ENCODE measurements around the gene STK39.

STK39 gene

GRCh38 chr2:168166902-168167510, 80.4 kb downstream of the STK39 start:
- peaks cover 6% of the 10 kb centered on the region; the same call in 1 of the 2 replicates for H3K36me3 ChIP-seq (ENCODE audit: insufficient read depth, low read length)
- H3K9me3 ChIP-seq (ENCODE audit: insufficient read depth, low read length, severe bottlenecking), result no peaks in the 10 kb centered on the region
- peaks cover 8% of the 10 kb centered on the region for H4K20me1 ChIP-seq (ENCODE audit: insufficient read depth, low read length)
- H3K27me3 ChIP-seq (ENCODE audit: insufficient read depth, low read length, poor library complexity), result no peaks in the 10 kb centered on the region
- H2AFZ ChIP-seq (ENCODE audit: low read depth, low read length), result no peak overlapping the region
- TF ChIP-seq EZH2 (IDR thresholded peaks at IDR 0.05; ENCODE audit: borderline replicate concordance, low read depth, low read length, severe bottlenecking), result no peak
- no peak for TF ChIP-seq CTCF (IDR thresholded peaks at IDR 0.05; ENCODE audit: borderline replicate concordance, extremely low read depth, low read length, poor library complexity, severe bottlenecking)
- DNase-seq (no peak), ATAC-seq (ENCODE audit: insufficient read depth, low read depth) (no peak)
- H3K4me1 ChIP-seq (ENCODE audit: insufficient read depth, low read length), result no peaks in the 10 kb centered on the region
- no peak overlapping the region for H3K9ac ChIP-seq (ENCODE audit: low read depth, low read length)
- H3K4me2 ChIP-seq (ENCODE audit: insufficient read depth, low read length), result no peak overlapping the region
- H3K79me2 ChIP-seq (ENCODE audit: insufficient read depth, low read length), result no peaks in the 10 kb centered on the region
- no peak overlapping the region for H3K4me3 ChIP-seq (ENCODE audit: low read depth in 1 of 2, low read length in 2 of 2)
- no peak overlapping the region for H3K27ac ChIP-seq (ENCODE audit: low read length)

- ATAC-seq (ENCODE audit: insufficient read depth, low read depth), result no peak
- no peak for DNase-seq
- H3K4me1 ChIP-seq (ENCODE audit: insufficient read depth, low read length), result no peaks in the 10 kb centered on the region
- H3K27ac ChIP-seq (ENCODE audit: low read length), result no peak overlapping the region
- H3K4me3 ChIP-seq (ENCODE audit: low read depth in 1 of 2, low read length in 2 of 2), result no peak overlapping the region
- H3K27me3 ChIP-seq (ENCODE audit: insufficient read depth, low read length, poor library complexity), result no peaks in the 10 kb centered on the region
- H3K4me2 ChIP-seq (ENCODE audit: insufficient read depth, low read length), result no peak overlapping the region
- peaks cover 8% of the 10 kb centered on the region for H4K20me1 ChIP-seq (ENCODE audit: insufficient read depth, low read length)
- no peak overlapping the region for H3K9ac ChIP-seq (ENCODE audit: low read depth, low read length)
- no peaks in the 10 kb centered on the region for H3K79me2 ChIP-seq (ENCODE audit: insufficient read depth, low read length)
- H2AFZ ChIP-seq (ENCODE audit: low read depth, low read length), result no peak overlapping the region
- peaks cover 6% of the 10 kb centered on the region; the same call in 1 of the 2 replicates for H3K36me3 ChIP-seq (ENCODE audit: insufficient read depth, low read length)
- TF ChIP-seq EZH2 (IDR thresholded peaks at IDR 0.05; ENCODE audit: borderline replicate concordance, low read depth, low read length, severe bottlenecking), result no peak
- TF ChIP-seq CTCF (IDR thresholded peaks at IDR 0.05; ENCODE audit: borderline replicate concordance, extremely low read depth, low read length, poor library complexity, severe bottlenecking), result no peak
- H3K9me3 ChIP-seq (ENCODE audit: insufficient read depth, low read length, severe bottlenecking), result no peaks in the 10 kb centered on the region
These were observed 81.2 kb downstream of the STK39 start for GRCh38 chr2:168165985-168166901.

- no peak overlapping the region for H3K9ac ChIP-seq (ENCODE audit: low read depth, low read length)
- no peak overlapping the region for H3K4me2 ChIP-seq (ENCODE audit: insufficient read depth, low read length)
- H3K9me3 ChIP-seq (ENCODE audit: insufficient read depth, low read length, severe bottlenecking), result no peaks in the 10 kb centered on the region
- no peak overlapping the region for H3K27ac ChIP-seq (ENCODE audit: low read length)
- no peak for ATAC-seq (ENCODE audit: insufficient read depth, low read depth)
- H3K4me3 ChIP-seq (ENCODE audit: low read depth in 1 of 2, low read length in 2 of 2), result no peak overlapping the region
- no peaks in the 10 kb centered on the region for H3K79me2 ChIP-seq (ENCODE audit: insufficient read depth, low read length)
- DNase-seq, result no peak
- no peak overlapping the region for H2AFZ ChIP-seq (ENCODE audit: low read depth, low read length)
- peaks cover 5% of the 10 kb centered on the region for H4K20me1 ChIP-seq (ENCODE audit: insufficient read depth, low read length)
- no peaks in the 10 kb centered on the region for H3K4me1 ChIP-seq (ENCODE audit: insufficient read depth, low read length)
- no peak for TF ChIP-seq EZH2 (IDR thresholded peaks at IDR 0.05; ENCODE audit: borderline replicate concordance, low read depth, low read length, severe bottlenecking)
- TF ChIP-seq CTCF (IDR thresholded peaks at IDR 0.05; ENCODE audit: borderline replicate concordance, extremely low read depth, low read length, poor library complexity, severe bottlenecking), result no peak
- peaks cover 9% of the 10 kb centered on the region; the same call in 1 of the 2 replicates for H3K36me3 ChIP-seq (ENCODE audit: insufficient read depth, low read length)
- H3K27me3 ChIP-seq (ENCODE audit: insufficient read depth, low read length, poor library complexity), result no peaks in the 10 kb centered on the region
These were observed 82.0 kb downstream of the STK39 start for GRCh38 chr2:168165397-168165796.
